Spinal cord (tissue), 10 donors: ENCODE measurements around the gene GPR162. TPM values are rescaled to one million over a fixed set of nuclear protein-coding genes. Genes with fewer than 3 reads are reported as not detected.
"Not testable (repeated sequence)": the region's sequence is repeated elsewhere in the genome, so short reads cannot be mapped to it uniquely, and the experiment has no call there.

Experiments used
- DNase-seq, 6 donors: peaks; one replicate each; pipeline versions ENCODE4 v3.0.0 to v3.0.0-alpha.2; 2013 to 2015; ENCODE audit warnings: low spot score in 6 of 6, low read depth in 4 of 6
- H3K27ac ChIP-seq: one replicate; pipeline ENCODE4 v1.5.1; 2013; ENCODE audit warnings: low read depth, low read length, control low read depth
- H3K27me3 ChIP-seq: one replicate; pipeline ENCODE4 v1.6.1; 2013; ENCODE audit warnings: low read length; ENCODE audit not compliant: control insufficient read depth, insufficient read depth
- H3K36me3 ChIP-seq: one replicate; pipeline ENCODE4 v1.6.1; 2013; ENCODE audit warnings: low read length; ENCODE audit not compliant: control insufficient read depth, insufficient read depth
- H3K4me1 ChIP-seq: one replicate; pipeline ENCODE4 v1.6.1; 2013; ENCODE audit warnings: low read length; ENCODE audit not compliant: control insufficient read depth, insufficient read depth
- H3K4me3 ChIP-seq: one replicate; pipeline ENCODE4 v1.5.1; 2013; ENCODE audit warnings: low read depth, low read length, control low read depth
- H3K9me3 ChIP-seq: one replicate; pipeline ENCODE4 v1.6.1; 2013; ENCODE audit warnings: low read length; ENCODE audit not compliant: control insufficient read depth, insufficient read depth
- WGBS: methylation state at CpG from one replicate; pipeline ENCODE4 v1.1.5; 2013; ENCODE audit warnings: missing lambda C conversion rate; ENCODE audit not compliant: insufficient coverage; 5-methylcytosine and 5-hydroxymethylcytosine counted together
- polyA plus RNA-seq, 2 donors: library from polyadenylated mRNA; unstranded; fragments of 120-200 nt; gene quantifications; one replicate each; pipeline ENCODE4 v1.2.1, GENCODE V29; 2013; ENCODE audit not compliant: insufficient read length in 2 of 2
- total RNA-seq, 2 donors: library from RNA; depleted of rRNA in 1 of 2; stranded (reverse); fragments of 120-200 nt in 1 of 2; fragments of >200 nt in 1 of 2; gene quantifications; one replicate each; pipeline versions ENCODE4 v1.2.3 to v1.2.4, GENCODE V29; 2013 to 2014
- donor health status: healthy.

The GPR162 gene
- total and polyA plus RNA-seq, 4 donors, result 43.4 to 128 (median 83.5) TPM

DNA sequence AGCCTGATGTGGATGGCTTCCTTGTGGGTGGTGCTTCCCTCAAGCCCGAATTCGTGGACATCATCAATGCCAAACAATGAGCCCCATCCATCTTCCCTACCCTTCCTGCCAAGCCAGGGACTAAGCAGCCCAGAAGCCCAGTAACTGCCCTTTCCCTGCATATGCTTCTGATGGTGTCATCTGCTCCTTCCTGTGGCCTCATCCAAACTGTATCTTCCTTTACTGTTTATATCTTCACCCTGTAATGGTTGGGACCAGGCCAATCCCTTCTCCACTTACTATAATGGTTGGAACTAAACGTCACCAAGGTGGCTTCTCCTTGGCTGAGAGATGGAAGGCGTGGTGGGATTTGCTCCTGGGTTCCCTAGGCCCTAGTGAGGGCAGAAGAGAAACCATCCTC, 48.7 kb downstream of the GPR162 start:
- not testable (repeated sequence) for DNase-seq, H3K27ac ChIP-seq, H3K27me3 ChIP-seq, H3K4me3 ChIP-seq, H3K9me3 ChIP-seq
- H3K4me1 ChIP-seq, result peaks cover 56% of the 10 kb centered on the region
- 100% methylated on average over 1 of the region's 4 CpGs for WGBS
- H3K36me3 ChIP-seq, result peaks cover 43% of the 10 kb centered on the region

DNA sequence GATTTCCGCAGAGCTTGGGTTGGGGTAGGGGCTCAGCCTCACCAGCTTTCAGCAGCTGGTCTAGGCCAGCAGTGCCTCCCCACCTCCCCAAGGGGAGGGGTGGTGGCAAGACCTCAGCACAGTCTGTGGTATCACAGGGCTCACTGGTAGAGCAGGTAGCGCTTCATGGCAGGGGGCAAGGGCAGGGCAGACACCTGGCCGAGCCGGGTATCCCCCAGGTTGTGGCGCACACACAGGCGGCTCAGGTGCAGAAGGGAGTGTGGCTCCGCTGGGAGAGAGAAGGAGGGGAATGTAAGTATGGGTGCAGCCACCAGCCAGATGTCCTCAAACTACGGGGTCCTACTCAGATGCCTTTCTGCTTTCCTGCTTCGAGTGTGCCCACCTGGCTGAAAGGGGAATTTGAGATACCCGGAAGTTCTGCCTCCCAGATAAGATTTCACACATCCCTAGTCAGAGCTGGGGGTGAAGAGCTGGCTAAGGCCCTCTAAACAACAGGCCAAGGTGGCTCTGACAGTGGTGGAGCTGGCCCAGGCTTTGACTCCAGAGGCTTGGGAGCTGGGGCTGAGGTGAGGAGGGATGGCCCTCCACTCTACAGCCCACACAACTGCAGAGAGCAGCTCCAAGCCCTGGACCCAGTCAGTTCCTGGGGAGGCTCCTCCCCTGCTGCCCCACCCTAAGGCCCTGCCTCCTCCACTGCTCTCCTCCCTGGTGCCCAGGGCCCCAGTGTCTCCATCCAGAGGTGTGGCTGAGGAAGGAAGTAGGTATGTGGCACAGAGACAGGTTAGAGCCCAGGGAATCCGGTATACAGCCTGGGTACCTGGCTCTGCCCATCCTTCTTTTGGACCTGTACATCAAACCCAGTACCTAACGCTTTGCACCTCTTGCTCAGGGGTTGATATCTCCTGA, 49.7 kb downstream of the GPR162 start:
- Histone ChIP-seq H3K4me3 (peak overlapping the region; percentile 73), H3K36me3 (peaks cover 33% of the 10 kb centered on the region), H3K4me1 (peaks cover 56% of the 10 kb centered on the region), H3K27me3 (no peaks in the 10 kb centered on the region), H3K27ac (no peak overlapping the region), H3K9me3 (no peaks in the 10 kb centered on the region)
- no peak for DNase-seq
- WGBS, result 80% methylated on average over 11 of the region's 12 CpGs

DNA sequence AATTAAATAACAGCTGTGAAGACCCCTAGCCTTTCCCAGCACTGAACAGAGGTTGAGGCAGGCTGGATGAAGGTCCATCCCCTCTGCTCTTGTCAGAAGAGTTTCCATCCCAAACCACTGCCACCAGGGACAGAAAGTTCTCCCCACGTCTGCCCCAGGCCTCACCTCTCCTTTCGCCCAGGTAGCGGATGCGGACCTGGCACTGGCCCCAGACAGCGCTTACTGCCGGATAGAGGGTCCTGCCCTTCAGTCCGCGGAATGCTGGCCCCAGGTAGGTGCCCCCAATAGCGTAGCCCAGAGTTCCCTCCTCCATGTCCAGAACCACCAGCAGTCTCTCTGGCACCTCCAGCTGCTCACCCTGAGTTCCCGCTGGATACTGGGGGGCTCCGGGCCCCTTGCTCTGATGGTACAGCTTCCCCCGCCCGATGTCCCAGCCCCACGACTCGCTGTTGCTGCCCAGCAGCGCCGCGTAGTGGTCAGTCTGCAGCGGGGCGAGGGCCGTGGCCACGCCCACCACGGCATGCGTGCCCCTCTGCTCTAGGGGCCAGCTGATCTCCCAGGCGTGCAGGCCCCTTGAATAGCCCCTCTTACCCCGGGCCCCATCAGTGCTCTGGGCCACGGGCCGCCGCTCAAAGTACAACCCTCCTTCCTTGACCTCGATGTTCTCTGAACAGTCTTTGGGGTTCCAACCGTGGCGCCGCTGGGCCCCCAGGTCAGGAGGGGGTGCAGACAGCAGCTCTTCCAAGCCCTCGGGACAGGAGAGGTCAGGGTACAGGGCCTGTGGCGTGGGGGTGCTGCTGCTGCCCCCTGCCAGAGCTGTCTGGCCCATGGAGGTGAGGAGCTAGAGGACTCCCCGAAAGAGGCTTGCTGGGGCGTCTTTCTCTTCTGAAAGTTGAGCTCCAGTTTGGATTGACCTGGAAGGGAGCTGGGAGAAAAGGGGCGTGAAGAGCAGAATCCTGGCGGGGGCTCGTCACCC, 50.7 kb downstream of the GPR162 start:
- no peaks in the 10 kb centered on the region for H3K27me3 ChIP-seq
- WGBS, result 1% methylated on average over 35 of the region's 40 CpGs
- peaks cover 29% of the 10 kb centered on the region for H3K36me3 ChIP-seq
- peak in 5 of 6 donors; percentile 63 to 92 (median 68) for DNase-seq
- H3K4me1 ChIP-seq, result peaks cover 50% of the 10 kb centered on the region
- H3K4me3 ChIP-seq, result peak overlapping the region; percentile 73
- H3K9me3 ChIP-seq, result no peaks in the 10 kb centered on the region
- peak overlapping the region; percentile 76 for H3K27ac ChIP-seq

DNA sequence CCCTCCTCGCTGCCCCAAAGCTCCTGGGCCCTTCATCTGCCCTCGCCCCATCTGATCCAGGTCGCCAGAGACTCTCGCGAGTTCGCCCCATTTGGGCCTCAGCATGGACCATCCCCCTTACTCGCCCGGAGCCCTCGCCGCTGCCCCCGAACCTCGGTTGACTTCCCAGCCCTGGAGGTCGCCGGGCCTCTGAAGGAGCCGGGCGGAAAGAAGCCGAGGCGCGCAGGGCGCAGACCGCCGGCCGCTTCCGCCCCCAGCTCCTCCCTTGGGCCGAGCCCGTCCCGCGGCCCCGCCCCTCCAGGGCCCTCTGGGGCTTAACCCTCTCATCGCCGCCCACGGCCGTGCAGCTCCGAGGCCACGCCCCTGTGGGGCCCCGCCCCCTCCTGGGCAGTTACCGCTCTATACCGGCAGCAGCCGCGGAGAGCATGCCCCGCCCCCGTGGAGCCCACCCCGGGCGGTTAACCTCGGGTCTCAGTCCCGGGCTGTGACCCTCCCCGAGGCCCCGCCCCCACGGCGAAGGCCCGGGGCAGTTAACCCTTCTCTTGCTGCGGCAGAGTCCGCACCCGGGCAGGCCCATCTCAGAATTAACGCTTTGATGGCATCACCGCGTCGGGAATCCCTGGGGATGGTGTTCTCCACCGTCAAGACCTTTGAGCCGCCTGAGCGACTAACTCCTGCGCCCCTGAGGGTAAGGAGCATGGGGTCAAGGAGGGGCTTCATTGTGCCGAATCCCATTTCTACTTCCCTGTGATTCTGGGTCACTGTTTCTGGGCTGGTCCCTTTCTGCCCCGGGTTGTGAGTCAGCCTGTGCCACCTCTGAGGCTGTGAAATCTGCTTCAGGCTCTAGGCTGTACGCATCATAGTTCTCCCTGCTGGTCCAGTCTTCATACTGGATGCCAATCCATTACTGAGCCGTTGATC, 51.7 kb downstream of the GPR162 start, which contains the start of gene SPSB2:
Gene SPSB2, minus strand, starts transcription at position 210 of the 921 bp plus-strand sequence. CDS start 402 bp downstream, outside the sequence.
- H3K27me3 ChIP-seq, result no peaks in the 10 kb centered on the region
- no peaks in the 10 kb centered on the region for H3K9me3 ChIP-seq
- peaks cover 47% of the 10 kb centered on the region for H3K4me1 ChIP-seq
- peak; percentile 75 to 98 (median 88) for DNase-seq
- peak within 1 kb of the TSS; percentile 92 for H3K27ac ChIP-seq
- H3K36me3 ChIP-seq, result peaks cover 29% of the 10 kb centered on the region
- WGBS, result under 1% methylated on average over 66 of the region's 66 CpGs
- peak within 1 kb of the TSS; percentile 73 for H3K4me3 ChIP-seq

DNA sequence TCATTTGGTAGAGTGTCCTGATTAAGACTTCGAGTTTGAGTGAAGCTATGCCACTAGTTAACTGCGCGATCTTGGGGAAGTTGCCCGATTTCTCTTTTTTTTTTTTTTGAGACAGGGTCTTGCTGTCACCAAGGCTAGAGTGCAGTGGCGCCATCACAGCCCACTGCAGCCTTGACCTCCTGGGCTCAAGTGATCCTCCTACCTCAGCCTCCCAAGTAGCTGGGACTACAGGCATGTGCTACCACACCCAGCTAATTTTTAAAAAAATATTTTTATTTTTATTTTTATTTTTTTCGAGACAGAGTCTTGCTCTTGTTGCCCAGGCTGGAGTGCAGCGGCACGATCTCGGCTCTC, 52.4 kb downstream of the GPR162 start:
- H3K4me1 ChIP-seq, result peaks cover 40% of the 10 kb centered on the region
- not testable (repeated sequence) for DNase-seq
- 0% methylated on average over 2 of the region's 9 CpGs for WGBS

More for the DNA sequence above, 52.4 kb downstream of the GPR162 start:
- Histone ChIP-seq H3K27ac (peak overlapping the region; percentile 92), H3K36me3 (peaks cover 29% of the 10 kb centered on the region), H3K4me3 (peak overlapping the region; percentile 73)
- not testable (repeated sequence) for H3K9me3 ChIP-seq, H3K27me3 ChIP-seq

Other genes with a start within 250 kb of the GPR162 start
- gene CHD4, start 214.4 kb upstream of the GPR162 start, total RNA-seq, result 100 to 1,000 TPM; 179 to 185 TPM
- gene CHD4, start 214.4 kb upstream of the GPR162 start, polyA plus RNA-seq, result 100 to 1,000 TPM; 177 to 185 TPM
- 1 to 10 TPM; 2.5 to 3.5 TPM for gene LPAR5, start 185.9 kb upstream of the GPR162 start, total RNA-seq
- 1 to 10 TPM; 6.0 to 9.1 TPM for gene LPAR5, start 185.9 kb upstream of the GPR162 start, polyA plus RNA-seq
- 1 to 10 TPM in 1 of 2 donors, under 1 TPM in 1; 0.69 to 3.9 TPM for gene ACRBP, start 174.4 kb upstream of the GPR162 start, total RNA-seq
- 1 to 10 TPM; 1.9 to 3.6 TPM for gene ACRBP, start 174.4 kb upstream of the GPR162 start, polyA plus RNA-seq
- 10 to 100 TPM; 87.5 to 90.5 TPM for gene ING4, start 158.7 kb upstream of the GPR162 start, total RNA-seq
- 100 to 1,000 TPM in 1 of 2 donors, 10 to 100 TPM in 1; 94.6 to 104 TPM for gene ING4, start 158.7 kb upstream of the GPR162 start, polyA plus RNA-seq
- gene ZNF384, start 132.4 kb upstream of the GPR162 start, total RNA-seq, result 10 to 100 TPM; 14.9 to 33.8 TPM
- gene ZNF384, start 132.4 kb upstream of the GPR162 start, polyA plus RNA-seq, result 10 to 100 TPM; 66.6 to 80.2 TPM
- gene PIANP, start 121.0 kb upstream of the GPR162 start, total RNA-seq, result 1 to 10 TPM; 2.0 to 3.8 TPM
- 10 to 100 TPM; 81.7 to 86.8 TPM for gene PIANP, start 121.0 kb upstream of the GPR162 start, polyA plus RNA-seq
- 10 to 100 TPM; 43.4 to 80.4 TPM for gene COPS7A, start 97.8 kb upstream of the GPR162 start, total RNA-seq
- 10 to 100 TPM; 83.5 to 98.0 TPM for gene COPS7A, start 97.8 kb upstream of the GPR162 start, polyA plus RNA-seq
- 100 to 1,000 TPM in 1 of 2 donors, 10 to 100 TPM in 1; 91.4 to 157 TPM for gene MLF2, start 68.7 kb upstream of the GPR162 start, total RNA-seq
- gene MLF2, start 68.7 kb upstream of the GPR162 start, polyA plus RNA-seq, result 100 to 1,000 TPM; 300 to 319 TPM
- gene PTMS, start 55.5 kb upstream of the GPR162 start, total RNA-seq, result 100 to 1,000 TPM in 1 of 2 donors, 10 to 100 TPM in 1; 50.7 to 191 TPM
- gene PTMS, start 55.5 kb upstream of the GPR162 start, polyA plus RNA-seq, result 100 to 1,000 TPM; 916 to 927 TPM
- under 1 TPM in 1 of 2 donors, not detected in 1; 0.33 TPM for gene LAG3, start 49.3 kb upstream of the GPR162 start, total RNA-seq
- 1 to 10 TPM in 1 of 2 donors, under 1 TPM in 1; 0.93 to 1.6 TPM for gene LAG3, start 49.3 kb upstream of the GPR162 start, polyA plus RNA-seq
- 10 to 100 TPM; 11.3 to 15.4 TPM for gene CD4, start 32.3 kb upstream of the GPR162 start, total RNA-seq
- 10 to 100 TPM; 13.0 to 16.6 TPM for gene CD4, start 32.3 kb upstream of the GPR162 start, polyA plus RNA-seq
- 10 to 100 TPM; 25.7 to 28.7 TPM for gene P3H3, start 6.6 kb downstream of the GPR162 start, total RNA-seq
- gene P3H3, start 6.6 kb downstream of the GPR162 start, polyA plus RNA-seq, result 10 to 100 TPM; 22.7 to 42.3 TPM
- gene GNB3, start 19.1 kb downstream of the GPR162 start, total RNA-seq, result 1 to 10 TPM; 2.5 to 5.1 TPM
- gene GNB3, start 19.1 kb downstream of the GPR162 start, polyA plus RNA-seq, result 10 to 100 TPM; 12.0 to 27.0 TPM
- 10 to 100 TPM in 1 of 2 donors, 1 to 10 TPM in 1; 4.8 to 17.2 TPM for gene CDCA3, start 29.5 kb downstream of the GPR162 start, total RNA-seq
- gene CDCA3, start 29.5 kb downstream of the GPR162 start, polyA plus RNA-seq, result 10 to 100 TPM; 17.7 to 22.5 TPM
- 10 to 100 TPM; 78.6 to 80.1 TPM for gene USP5, start 30.3 kb downstream of the GPR162 start, total RNA-seq
- 100 to 1,000 TPM in 1 of 2 donors, 10 to 100 TPM in 1; 99.0 to 101 TPM for gene USP5, start 30.3 kb downstream of the GPR162 start, polyA plus RNA-seq
- gene TPI1, start 45.7 kb downstream of the GPR162 start, total RNA-seq, result 100 to 1,000 TPM; 413 to 837 TPM
- gene TPI1, start 45.7 kb downstream of the GPR162 start, polyA plus RNA-seq, result 100 to 1,000 TPM; 519 to 535 TPM
- gene SPSB2, start 51.5 kb downstream of the GPR162 start, total RNA-seq, result 1 to 10 TPM; 3.5 to 5.4 TPM
- gene SPSB2, start 51.5 kb downstream of the GPR162 start, polyA plus RNA-seq, result 1 to 10 TPM; 5.7 to 10.0 TPM
- gene LRRC23, start 83.0 kb downstream of the GPR162 start, total RNA-seq, result 10 to 100 TPM; 13.5 to 25.5 TPM
- gene LRRC23, start 83.0 kb downstream of the GPR162 start, polyA plus RNA-seq, result 10 to 100 TPM; 25.1 to 25.3 TPM
- gene ENO2, start 92.8 kb downstream of the GPR162 start, total RNA-seq, result 100 to 1,000 TPM; 118 to 307 TPM
- gene ENO2, start 92.8 kb downstream of the GPR162 start, polyA plus RNA-seq, result 100 to 1,000 TPM; 615 to 640 TPM
- 10 to 100 TPM; 23.1 to 24.9 TPM for gene ATN1, start 106.1 kb downstream of the GPR162 start, total RNA-seq
- gene ATN1, start 106.1 kb downstream of the GPR162 start, polyA plus RNA-seq, result 100 to 1,000 TPM; 208 to 228 TPM
- not detected for gene RNU7-1, start 122.0 kb downstream of the GPR162 start, total RNA-seq
- 10 to 100 TPM; 16.2 to 21.9 TPM for gene RNU7-1, start 122.0 kb downstream of the GPR162 start, polyA plus RNA-seq
- gene C12orf57, start 122.2 kb downstream of the GPR162 start, total RNA-seq, result 100 to 1,000 TPM; 108 to 376 TPM
- gene C12orf57, start 122.2 kb downstream of the GPR162 start, polyA plus RNA-seq, result 100 to 1,000 TPM; 220 to 243 TPM
- gene PTPN6, start 129.5 kb downstream of the GPR162 start, total RNA-seq, result 1 to 10 TPM; 8.4 to 9.3 TPM
- gene PTPN6, start 129.5 kb downstream of the GPR162 start, polyA plus RNA-seq, result 1 to 10 TPM; 5.7 to 7.9 TPM
- 100 to 1,000 TPM in 1 of 2 donors, 10 to 100 TPM in 1; 88.4 to 226 TPM for gene PHB2, start 148.8 kb downstream of the GPR162 start, total RNA-seq
- gene PHB2, start 148.8 kb downstream of the GPR162 start, polyA plus RNA-seq, result 100 to 1,000 TPM; 174 to 185 TPM
- gene EMG1, start 149.1 kb downstream of the GPR162 start, total RNA-seq, result 10 to 100 TPM; 18.9 to 43.1 TPM
- gene EMG1, start 149.1 kb downstream of the GPR162 start, polyA plus RNA-seq, result 10 to 100 TPM; 30.1 to 33.3 TPM
- 10 to 100 TPM; 12.7 to 20.4 TPM for gene LPCAT3, start 196.7 kb downstream of the GPR162 start, total RNA-seq
- gene LPCAT3, start 196.7 kb downstream of the GPR162 start, polyA plus RNA-seq, result 10 to 100 TPM; 35.5 to 42.3 TPM
- 100 to 1,000 TPM in 1 of 2 donors, 10 to 100 TPM in 1; 77.6 to 122 TPM for gene C1S, start 238.9 kb downstream of the GPR162 start, total RNA-seq
- gene C1S, start 238.9 kb downstream of the GPR162 start, polyA plus RNA-seq, result 10 to 100 TPM; 19.1 to 41.3 TPM